Esophagus squamous epithelium (tissue), 5 donors: ENCODE data around the gene ASXL1. TPM values are rescaled to one million over a fixed set of nuclear protein-coding genes. Genes with fewer than 3 reads are reported as not detected.

Experiments
- DNase-seq: peaks from one replicate; lab custom pipeline; 2025; lab: John Stamatoyannopoulos, UW
- H3K27ac ChIP-seq, 4 donors: fragments of 200-600 bp; sonication (generic); one replicate each; pipeline ENCODE4 v1.5.1; 2016 to 2019; ENCODE audit warnings: mild to moderate bottlenecking in 1 of 4
- H3K27me3 ChIP-seq, 4 donors: fragments of 200-600 bp; sonication (generic); 1 replicate in 3 of 4; 2 replicates in 1 of 4; pipeline versions ENCODE4 v1.5.1 to v1.6.0; 2017 to 2021; ENCODE audit warnings: antibody characterized with exemption in 1 of 4
- H3K36me3 ChIP-seq, 3 donors: fragments of 200-600 bp; sonication (generic); one replicate each; pipeline ENCODE4 v1.5.1; 2016 to 2019
- H3K4me1 ChIP-seq, 3 donors: fragments of 200-600 bp; sonication (generic); one replicate each; pipeline ENCODE4 v1.5.1; 2017 to 2019
- H3K4me3 ChIP-seq, 4 donors: fragments of 200-600 bp; sonication (generic); 1 replicate in 3 of 4; 2 replicates in 1 of 4; pipeline ENCODE4 v1.5.1; 2016 to 2019; ENCODE audit warnings: mild to moderate bottlenecking in 2 of 4, moderate library complexity in 1 of 4
- H3K9me3 ChIP-seq, 3 donors: fragments of 200-600 bp; sonication (generic); one replicate each; pipeline ENCODE4 v1.5.1; 2016 to 2019
- CTCF ChIP-seq, 6 experiments: fragments of 450-650 bp in 4 of 6; fragments of 200-600 bp in 2 of 6; sonication (generic) in 2 of 6; IDR thresholded peaks; one replicate each; pipeline ENCODE4 v1.5.1; 2016 to 2019; ENCODE audit warnings: antibody characterized with exemption in 6 of 6, mild to moderate bottlenecking in 4 of 6, moderate library complexity in 4 of 6
- POLR2A ChIP-seq, 4 donors: fragments of 450-650 bp; IDR thresholded peaks; one replicate each; pipeline ENCODE4 v1.6.1; 2017; ENCODE audit warnings: antibody characterized with exemption in 4 of 4, mild to moderate bottlenecking in 4 of 4, moderate library complexity in 3 of 4
- WGBS, 2 donors: methylation state at CpG; one replicate each; pipeline ENCODE4 v1.1.5; 2018; 5-methylcytosine and 5-hydroxymethylcytosine counted together
- intact Hi-C: fragments of 100-400 bp; cut with DNase I; formaldehyde crosslinking; loops from one replicate; pipeline ENCODE4 v1.15.0; 2022
- total RNA-seq, 4 donors: library from RNA; depleted of rRNA; stranded (reverse); fragments of >200 nt; gene quantifications; one replicate each; pipeline ENCODE4 v1.1.0, GENCODE V29; 2016
- donor health status: DM: yes; HTN: yes; CAD: no.

Gene ASXL1
- total RNA-seq, 4 donors from 2014 or later, result 14.3 to 49.2 (median 22.1) TPM

- Histone ChIP-seq H3K36me3 (peaks cover 0 to 7% (median 0%) of the 10 kb centered on the region in 3 donors), H3K9me3 (no peaks in the 10 kb centered on the region), H3K4me3 (no peak overlapping the region), H3K4me1 (peaks cover 7 to 88% (median 48%) of the 10 kb centered on the region in 3 donors), H3K27ac (no peak overlapping the region), H3K27me3 (no peaks in the 10 kb centered on the region)
- no peak for DNase-seq
- WGBS, 2 donors, result 14 to 17% methylated on average over 4 of the region's 4 CpGs
- TF ChIP-seq CTCF (IDR thresholded peaks at IDR 0.05) (no peak), POLR2A (IDR thresholded peaks at IDR 0.05) (no peak)
- intact Hi-C loops, result no loop called here
Observed at GRCh38 chr20:32362901-32363364, 4.8 kb downstream of the ASXL1 start.

- no peak for TF ChIP-seq POLR2A (IDR thresholded peaks at IDR 0.05)
- no peak for TF ChIP-seq CTCF (IDR thresholded peaks at IDR 0.05)
- Histone ChIP-seq H3K9me3 (no peaks in the 10 kb centered on the region), H3K4me1 (peaks cover 7 to 93% (median 48%) of the 10 kb centered on the region in 3 donors), H3K27ac (peak overlapping the region in 1 of 4 donors; percentile 5), H3K27me3 (no peaks in the 10 kb centered on the region), H3K36me3 (peaks cover 0 to 7% (median 0%) of the 10 kb centered on the region in 3 donors), H3K4me3 (no peak overlapping the region)
- WGBS, 2 donors, result 63 to 72% methylated on average over 2 of the region's 2 CpGs
- intact Hi-C loops, result no loop called here
- no peak for DNase-seq
Observed at GRCh38 chr20:32363492-32363891, 5.4 kb downstream of the ASXL1 start.

DNA sequence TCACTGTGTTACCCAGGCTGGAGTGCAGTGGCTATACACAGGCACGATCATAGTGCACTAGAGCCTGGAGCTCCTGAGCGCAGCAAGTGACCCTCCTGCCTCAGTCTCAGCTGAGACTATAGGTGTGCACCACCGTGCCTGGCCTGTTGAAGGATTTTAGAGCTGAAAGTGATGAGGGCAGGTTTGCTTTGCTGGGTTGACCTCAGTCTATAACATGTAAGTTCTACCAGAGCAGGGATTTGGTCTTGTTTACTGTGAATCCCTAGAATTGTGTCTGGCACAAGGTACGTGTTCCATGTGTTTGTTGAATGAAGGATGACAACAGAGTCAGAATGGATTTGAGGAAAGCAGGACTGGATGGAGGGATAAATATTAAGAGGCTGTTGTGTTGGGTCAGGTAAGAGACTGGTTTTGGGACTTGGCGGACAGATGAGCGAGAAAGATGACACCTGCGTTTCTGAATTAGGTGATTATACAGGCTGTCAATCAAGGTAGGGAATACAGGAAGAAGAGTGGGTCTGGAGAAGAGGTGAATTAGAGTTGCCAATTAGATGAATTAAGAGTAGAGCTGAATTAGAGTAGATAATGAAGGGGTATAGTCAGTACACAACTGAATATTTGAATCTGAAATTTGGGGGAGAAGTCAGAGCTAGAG, 6.5 kb downstream of the ASXL1 start:
- H3K36me3 ChIP-seq, result peaks cover 0 to 18% (median 0%) of the 10 kb centered on the region in 3 donors
- H3K9me3 ChIP-seq, result no peaks in the 10 kb centered on the region
- H3K27me3 ChIP-seq, result no peaks in the 10 kb centered on the region
- H3K4me3 ChIP-seq, result no peak overlapping the region
- DNase-seq, result no peak
- no peak overlapping the region for H3K27ac ChIP-seq
- H3K4me1 ChIP-seq, result peaks cover 7 to 96% (median 47%) of the 10 kb centered on the region in 3 donors
- intact Hi-C loops, result no loop called here
- WGBS, 2 donors, result 70 to 88% methylated on average over 5 to 7 of the region's 7 CpGs
- TF ChIP-seq POLR2A (IDR thresholded peaks at IDR 0.05) (no peak), CTCF (IDR thresholded peaks at IDR 0.05) (no peak)

- 57 to 66% methylated on average over 5 of the region's 5 CpGs for WGBS, 2 donors
Observed at GRCh38 chr20:32365564-32365963, 7.4 kb downstream of the ASXL1 start.

More at GRCh38 chr20:32365564-32365963, 7.4 kb downstream of the ASXL1 start:
- H3K36me3 ChIP-seq, result peaks cover 0 to 27% (median 0%) of the 10 kb centered on the region in 3 donors
- no peaks in the 10 kb centered on the region for H3K27me3 ChIP-seq
- intact Hi-C loops, result no loop called here
- peaks cover 7 to 87% (median 39%) of the 10 kb centered on the region in 3 donors for H3K4me1 ChIP-seq
- TF ChIP-seq POLR2A (IDR thresholded peaks at IDR 0.05) (no peak), CTCF (IDR thresholded peaks at IDR 0.05) (no peak)
- no peak for DNase-seq
- no peak overlapping the region for H3K27ac ChIP-seq
- H3K9me3 ChIP-seq, result no peaks in the 10 kb centered on the region
- no peak overlapping the region for H3K4me3 ChIP-seq
